Measurements from ENCODE around the gene APOC1. TPM values are rescaled to one million over a fixed set of nuclear protein-coding genes. Genes with fewer than 3 reads are reported as not detected.

Gene APOC1
- total RNA-seq, 1 donor from 2014 or later = 14.5 TPM

- Histone ChIP-seq H3K27me3 (no peaks in the 10 kb centered on the region), H3K36me3 (no peaks in the 10 kb centered on the region), H3K27ac (no peak overlapping the region), H3K4me3 (no peak overlapping the region), H3K4me1 (peaks cover 11% of the 10 kb centered on the region), H3K9me3 (no peaks in the 10 kb centered on the region)
- DNase-seq (ENCODE audit: extremely low spot score in 2 of 2) = no peak
- TF ChIP-seq POLR2AphosphoS5 (IDR thresholded peaks at IDR 0.05; ENCODE audit: insufficient read depth in 1 of 2, low read depth in 1 of 2) (no peak), CTCF (IDR thresholded peaks at IDR 0.05) (no peak), POLR2A (IDR thresholded peaks at IDR 0.05) (no peak)
- intact Hi-C loops (cut with DNase I) = no loop called here
Observed at GRCh38 chr19:44948237-44948636, 33.8 kb downstream of the APOC1 start.

GRCh38 chr19:44948763-44949374 lies 34.5 kb downstream of the APOC1 start:
- no peak for DNase-seq (ENCODE audit: extremely low spot score in 2 of 2)
- H3K36me3 ChIP-seq = no peaks in the 10 kb centered on the region
- no peaks in the 10 kb centered on the region for H3K27me3 ChIP-seq
- H3K4me3 ChIP-seq = no peak overlapping the region
- no peak for TF ChIP-seq POLR2AphosphoS5 (IDR thresholded peaks at IDR 0.05; ENCODE audit: insufficient read depth in 1 of 2, low read depth in 1 of 2)
- TF ChIP-seq POLR2A (IDR thresholded peaks at IDR 0.05) = no peak
- no peak for TF ChIP-seq CTCF (IDR thresholded peaks at IDR 0.05)
- H3K9me3 ChIP-seq = no peaks in the 10 kb centered on the region
- no peak overlapping the region for H3K27ac ChIP-seq
- H3K4me1 ChIP-seq = peaks cover 17% of the 10 kb centered on the region
- intact Hi-C loops (cut with DNase I) = no loop called here

- H3K4me1 ChIP-seq = peaks cover 23% of the 10 kb centered on the region
- intact Hi-C loops (cut with DNase I) = no loop called here
- TF ChIP-seq POLR2A (IDR thresholded peaks at IDR 0.05) (no peak), POLR2AphosphoS5 (IDR thresholded peaks at IDR 0.05; ENCODE audit: insufficient read depth in 1 of 2, low read depth in 1 of 2) (no peak), CTCF (IDR thresholded peaks at IDR 0.05) (no peak)
- no peaks in the 10 kb centered on the region for H3K36me3 ChIP-seq
- DNase-seq (ENCODE audit: extremely low spot score in 2 of 2) = no peak
- no peaks in the 10 kb centered on the region for H3K27me3 ChIP-seq
- no peaks in the 10 kb centered on the region for H3K9me3 ChIP-seq
- no peak overlapping the region for H3K27ac ChIP-seq
- no peak overlapping the region for H3K4me3 ChIP-seq
Observed at GRCh38 chr19:44949550-44949949, 35.1 kb downstream of the APOC1 start.

- H3K4me1 ChIP-seq = peaks cover 31% of the 10 kb centered on the region
- no peak for TF ChIP-seq POLR2A (IDR thresholded peaks at IDR 0.05)
- TF ChIP-seq CTCF (IDR thresholded peaks at IDR 0.05) = peak; percentile 77 to 90 (median 81)
- TF ChIP-seq POLR2AphosphoS5 (IDR thresholded peaks at IDR 0.05; ENCODE audit: insufficient read depth in 1 of 2, low read depth in 1 of 2) = peak in 1 of 2 donors; percentile 9
- intact Hi-C loops (cut with DNase I) = loop anchor here (5.0 kb wide), 1 partner anchor 49 kb away; no protein-coding TSS in a partner anchor
- DNase-seq (ENCODE audit: extremely low spot score in 2 of 2) = no peak
- H3K27ac ChIP-seq = peak overlapping the region; percentile 47
- H3K9me3 ChIP-seq = no peaks in the 10 kb centered on the region
- no peaks in the 10 kb centered on the region for H3K36me3 ChIP-seq
- H3K27me3 ChIP-seq = no peaks in the 10 kb centered on the region
- H3K4me3 ChIP-seq = no peak overlapping the region
Observed at GRCh38 chr19:44951179-44952159, 37.1 kb downstream of the APOC1 start.

Measured in vagina (tissue), 2 donors.